ENCODE results near the gene VANGL1.

The VANGL1 gene

GRCh38 chr1:115677565-115677964 lies 35.8 kb downstream of the VANGL1 start:
- WGBS (ENCODE audit: insufficient coverage), result no CpG with 5 or more reads among the region's 1 CpG
- CTCF ChIA-PET, result interaction anchor here (1.5 to 2.0 kb wide), 4 partner anchors 26 to 69 kb away, joined by 4 to 12 read pairs (median 5); no protein-coding TSS in a partner anchor
- peak overlapping the region in 1 of 7 experiments; percentile 34 for H3K4me3 ChIP-seq (ENCODE audit: control insufficient read depth in 1 of 7, extremely low read depth in 1 of 7, insufficient read depth in 4 of 7, low read depth in 2 of 7, low read length in 6 of 7)
- peak; percentile 50 to 64 (median 64) for DNase-seq
- H3K36me3 ChIP-seq (ENCODE audit: control insufficient read depth in 4 of 4, insufficient read depth in 4 of 4, low read length in 3 of 4), result peaks cover 0 to 23% (median 8%) of the 10 kb centered on the region in 4 experiments
- POLR2A ChIA-PET, result no interaction called here
- peak overlapping the region; percentile 66 to 86 for H3K27ac ChIP-seq (ENCODE audit: insufficient read depth in 1 of 2, low read depth in 1 of 2, low read length in 2 of 2, poor library complexity in 1 of 2, severe bottlenecking in 2 of 2)
- no peaks in the 10 kb centered on the region for H3K9me3 ChIP-seq (ENCODE audit: control extremely low read depth in 1 of 5, control insufficient read depth in 4 of 5, insufficient read depth in 2 of 5, low read depth in 1 of 5, low read length in 4 of 5)
- H3K4me1 ChIP-seq (ENCODE audit: control extremely low read depth in 1 of 4, control insufficient read depth in 4 of 4, insufficient read depth in 4 of 4, low read length in 3 of 4), result peaks cover 0 to 15% (median 12%) of the 10 kb centered on the region in 4 experiments
- no peaks in the 10 kb centered on the region for H3K27me3 ChIP-seq (replicated peaks in 2 of 5; ENCODE audit: control insufficient read depth in 4 of 5, insufficient read depth in 5 of 5, low read length in 4 of 5)

GRCh38 chr1:115678141-115678540 lies 36.4 kb downstream of the VANGL1 start:
- WGBS (ENCODE audit: insufficient coverage), result 100% methylated on average over 3 of the region's 5 CpGs
- Histone ChIP-seq H3K36me3 (ENCODE audit: control insufficient read depth in 4 of 4, insufficient read depth in 4 of 4, low read length in 3 of 4) (peaks cover 0 to 28% (median 10%) of the 10 kb centered on the region in 4 experiments), H3K27ac (ENCODE audit: insufficient read depth in 1 of 2, low read depth in 1 of 2, low read length in 2 of 2, poor library complexity in 1 of 2, severe bottlenecking in 2 of 2) (no peak overlapping the region), H3K4me1 (ENCODE audit: control extremely low read depth in 1 of 4, control insufficient read depth in 4 of 4, insufficient read depth in 4 of 4, low read length in 3 of 4) (peaks cover 0 to 15% (median 12%) of the 10 kb centered on the region in 4 experiments), H3K9me3 (ENCODE audit: control extremely low read depth in 1 of 5, control insufficient read depth in 4 of 5, insufficient read depth in 2 of 5, low read depth in 1 of 5, low read length in 4 of 5) (no peaks in the 10 kb centered on the region), H3K4me3 (ENCODE audit: control insufficient read depth in 1 of 7, extremely low read depth in 1 of 7, insufficient read depth in 4 of 7, low read depth in 2 of 7, low read length in 6 of 7) (no peak overlapping the region), H3K27me3 (replicated peaks in 2 of 5; ENCODE audit: control insufficient read depth in 4 of 5, insufficient read depth in 5 of 5, low read length in 4 of 5) (no peaks in the 10 kb centered on the region)
- ChIA-PET POLR2A (no interaction called here), CTCF (interaction anchor here (0.6 to 2.0 kb wide), 5 partner anchors 26 to 72 kb away, joined by 3 to 12 read pairs (median 4); no protein-coding TSS in a partner anchor)
- DNase-seq, result no peak

DNA sequence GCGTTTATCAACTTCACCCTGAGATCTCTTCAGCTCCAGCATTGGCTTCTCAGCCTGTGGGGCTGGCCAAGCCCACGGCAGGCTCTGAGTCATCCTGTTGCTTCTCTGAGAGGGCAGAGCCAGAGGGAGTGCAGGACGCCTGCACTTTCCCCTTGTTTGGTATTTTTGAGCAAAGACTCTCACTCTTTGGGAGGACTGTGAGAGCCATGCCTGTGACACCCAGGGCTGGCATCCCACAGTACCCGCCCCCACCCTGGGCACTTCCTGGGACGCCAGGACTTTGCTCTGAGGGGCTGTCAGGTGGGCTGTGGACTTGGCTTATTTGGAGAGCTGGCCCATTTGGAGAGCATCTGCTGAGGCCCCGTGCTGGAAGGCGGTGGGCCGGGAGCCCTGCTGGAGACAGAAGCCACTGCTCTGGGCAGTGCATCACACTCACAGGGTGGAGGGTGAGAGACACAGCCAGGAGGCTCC lies 37.4 kb downstream of the VANGL1 start:
- Histone ChIP-seq H3K27me3 (replicated peaks in 2 of 5; ENCODE audit: control insufficient read depth in 4 of 5, insufficient read depth in 5 of 5, low read length in 4 of 5) (no peaks in the 10 kb centered on the region), H3K4me3 (ENCODE audit: control insufficient read depth in 1 of 7, extremely low read depth in 1 of 7, insufficient read depth in 4 of 7, low read depth in 2 of 7, low read length in 6 of 7) (no peak overlapping the region), H3K9me3 (ENCODE audit: control extremely low read depth in 1 of 5, control insufficient read depth in 4 of 5, insufficient read depth in 2 of 5, low read depth in 1 of 5, low read length in 4 of 5) (no peaks in the 10 kb centered on the region), H3K4me1 (ENCODE audit: control extremely low read depth in 1 of 4, control insufficient read depth in 4 of 4, insufficient read depth in 4 of 4, low read length in 3 of 4) (peaks cover 0 to 15% (median 12%) of the 10 kb centered on the region in 4 experiments), H3K36me3 (ENCODE audit: control insufficient read depth in 4 of 4, insufficient read depth in 4 of 4, low read length in 3 of 4) (peaks cover 2 to 32% (median 12%) of the 10 kb centered on the region in 4 experiments), H3K27ac (ENCODE audit: insufficient read depth in 1 of 2, low read depth in 1 of 2, low read length in 2 of 2, poor library complexity in 1 of 2, severe bottlenecking in 2 of 2) (peak overlapping the region in 1 of 2 experiments; percentile 1)
- 96% methylated on average over 8 of the region's 8 CpGs for WGBS (ENCODE audit: insufficient coverage)
- ChIA-PET POLR2A (no interaction called here), CTCF (interaction anchor here (1.0 to 2.0 kb wide), 4 partner anchors 11 to 70 kb away, joined by 3 to 12 read pairs (median 5); no protein-coding TSS in a partner anchor)
- DNase-seq, result peak in 1 of 3 donors; percentile 12

DNA sequence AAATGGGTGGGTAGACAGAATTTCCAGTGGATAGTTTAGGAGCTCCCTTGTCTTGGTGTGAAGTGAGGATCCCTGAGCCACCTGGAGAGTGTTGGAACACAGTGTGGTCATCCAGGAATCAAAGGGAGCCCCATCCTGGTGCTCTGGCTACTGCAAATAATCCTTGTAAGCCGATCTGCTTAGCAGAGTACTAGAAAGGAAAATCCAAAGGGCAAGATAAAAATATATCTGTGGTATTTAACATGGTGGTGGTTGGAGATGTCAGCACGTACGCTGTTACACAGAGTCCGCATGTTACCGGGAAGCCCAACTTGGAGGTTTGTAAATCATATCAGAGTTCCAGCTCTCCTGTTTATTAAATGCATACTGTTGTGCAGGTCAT lies 39.0 kb downstream of the VANGL1 start:
- ChIA-PET POLR2A (no interaction called here), CTCF (interaction anchor here (1.0 to 3.6 kb wide), 4 partner anchors 28 to 543 kb away, joined by 3 to 17 read pairs (median 6); no protein-coding TSS in a partner anchor)
- H3K36me3 ChIP-seq (ENCODE audit: control insufficient read depth in 4 of 4, insufficient read depth in 4 of 4, low read length in 3 of 4), result peaks cover 2 to 47% (median 27%) of the 10 kb centered on the region in 4 experiments
- no peaks in the 10 kb centered on the region for H3K27me3 ChIP-seq (replicated peaks in 2 of 5; ENCODE audit: control insufficient read depth in 4 of 5, insufficient read depth in 5 of 5, low read length in 4 of 5)
- whole genome bisulfite sequencing (ENCODE audit: insufficient coverage), result 100% methylated on average over 4 of the region's 5 CpGs
- DNase-seq, result no peak
- H3K4me1 ChIP-seq (ENCODE audit: control extremely low read depth in 1 of 4, control insufficient read depth in 4 of 4, insufficient read depth in 4 of 4, low read length in 3 of 4), result peaks cover 0 to 15% (median 12%) of the 10 kb centered on the region in 4 experiments
- H3K9me3 ChIP-seq (ENCODE audit: control extremely low read depth in 1 of 5, control insufficient read depth in 4 of 5, insufficient read depth in 2 of 5, low read depth in 1 of 5, low read length in 4 of 5), result no peaks in the 10 kb centered on the region
- H3K4me3 ChIP-seq (ENCODE audit: control insufficient read depth in 1 of 7, extremely low read depth in 1 of 7, insufficient read depth in 4 of 7, low read depth in 2 of 7, low read length in 6 of 7), result no peak overlapping the region
- no peak overlapping the region for H3K27ac ChIP-seq (ENCODE audit: insufficient read depth in 1 of 2, low read depth in 1 of 2, low read length in 2 of 2, poor library complexity in 1 of 2, severe bottlenecking in 2 of 2)

- ChIA-PET CTCF (interaction anchor here (0.7 to 3.6 kb wide), 4 partner anchors 11 to 75 kb away, joined by 3 to 17 read pairs (median 6); no protein-coding TSS in a partner anchor), POLR2A (interaction anchor here (0.8 kb wide), 1 partner anchor 75 kb away, joined by 3 read pairs; no protein-coding TSS in a partner anchor)
- H3K36me3 ChIP-seq (ENCODE audit: control insufficient read depth in 4 of 4, insufficient read depth in 4 of 4, low read length in 3 of 4), result peaks cover 2 to 49% (median 31%) of the 10 kb centered on the region in 4 experiments
- H3K4me3 ChIP-seq (ENCODE audit: control insufficient read depth in 1 of 7, extremely low read depth in 1 of 7, insufficient read depth in 4 of 7, low read depth in 2 of 7, low read length in 6 of 7), result no peak overlapping the region
- peaks cover 0 to 2% (median 0%) of the 10 kb centered on the region in 4 experiments for H3K4me1 ChIP-seq (ENCODE audit: control extremely low read depth in 1 of 4, control insufficient read depth in 4 of 4, insufficient read depth in 4 of 4, low read length in 3 of 4)
- WGBS (ENCODE audit: insufficient coverage), result 100% methylated on average over 2 of the region's 4 CpGs
- DNase-seq, result no peak
- no peaks in the 10 kb centered on the region for H3K9me3 ChIP-seq (ENCODE audit: control extremely low read depth in 1 of 5, control insufficient read depth in 4 of 5, insufficient read depth in 2 of 5, low read depth in 1 of 5, low read length in 4 of 5)
- no peaks in the 10 kb centered on the region for H3K27me3 ChIP-seq (replicated peaks in 2 of 5; ENCODE audit: control insufficient read depth in 4 of 5, insufficient read depth in 5 of 5, low read length in 4 of 5)
- H3K27ac ChIP-seq (ENCODE audit: insufficient read depth in 1 of 2, low read depth in 1 of 2, low read length in 2 of 2, poor library complexity in 1 of 2, severe bottlenecking in 2 of 2), result no peak overlapping the region
These were observed 41.0 kb downstream of the VANGL1 start for GRCh38 chr1:115682792-115683191.

DNA sequence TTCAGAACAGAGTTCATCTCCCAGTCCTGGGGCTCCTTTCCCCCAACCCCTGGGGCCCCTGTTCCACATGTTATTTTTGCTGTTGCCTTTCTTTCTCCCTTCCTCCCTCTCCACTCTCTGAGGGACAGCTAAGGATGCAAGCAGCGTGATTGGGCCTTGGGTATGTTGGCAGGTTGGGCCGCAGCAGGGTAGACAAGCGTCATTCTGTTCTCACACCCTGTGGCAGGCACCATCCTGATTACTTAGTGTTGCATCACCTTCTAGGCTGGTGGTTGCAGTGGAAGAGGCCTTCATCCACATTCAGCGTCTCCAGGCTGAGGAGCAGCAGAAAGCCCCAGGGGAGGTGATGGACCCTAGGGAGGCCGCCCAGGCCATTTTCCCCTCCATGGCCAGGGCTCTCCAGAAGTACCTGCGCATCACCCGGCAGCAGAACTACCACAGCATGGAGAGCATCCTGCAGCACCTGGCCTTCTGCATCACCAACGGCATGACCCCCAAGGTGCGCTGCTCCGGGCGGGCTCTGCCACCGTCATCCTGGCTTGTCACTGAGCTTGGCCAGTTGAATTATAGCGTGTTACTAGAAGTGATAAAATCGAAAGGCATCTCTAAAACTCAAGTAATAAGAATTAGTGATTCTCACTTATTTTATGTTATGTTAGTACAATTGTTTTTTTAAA lies 43.4 kb downstream of the VANGL1 start:
- no peak for DNase-seq
- POLR2A ChIA-PET, result no interaction called here

GRCh38 chr1:115687744-115688143 lies 46.0 kb downstream of the VANGL1 start:
- CTCF ChIA-PET, result no interaction called here
- Histone ChIP-seq H3K4me3 (ENCODE audit: control insufficient read depth in 1 of 7, extremely low read depth in 1 of 7, insufficient read depth in 4 of 7, low read depth in 2 of 7, low read length in 6 of 7) (no peak overlapping the region), H3K9me3 (ENCODE audit: control extremely low read depth in 1 of 5, control insufficient read depth in 4 of 5, insufficient read depth in 2 of 5, low read depth in 1 of 5, low read length in 4 of 5) (no peaks in the 10 kb centered on the region), H3K36me3 (ENCODE audit: control insufficient read depth in 4 of 4, insufficient read depth in 4 of 4, low read length in 3 of 4) (peaks cover 9 to 55% (median 48%) of the 10 kb centered on the region in 4 experiments), H3K27ac (ENCODE audit: insufficient read depth in 1 of 2, low read depth in 1 of 2, low read length in 2 of 2, poor library complexity in 1 of 2, severe bottlenecking in 2 of 2) (no peak overlapping the region), H3K4me1 (ENCODE audit: control extremely low read depth in 1 of 4, control insufficient read depth in 4 of 4, insufficient read depth in 4 of 4, low read length in 3 of 4) (no peaks in the 10 kb centered on the region), H3K27me3 (replicated peaks in 2 of 5; ENCODE audit: control insufficient read depth in 4 of 5, insufficient read depth in 5 of 5, low read length in 4 of 5) (no peaks in the 10 kb centered on the region)
- WGBS (ENCODE audit: insufficient coverage), result no CpG with 5 or more reads among the region's 3 CpGs
- no peak for DNase-seq
- POLR2A ChIA-PET, result no interaction called here

More for the DNA sequence above, 43.4 kb downstream of the VANGL1 start:
- peaks cover 2 to 41% (median 30%) of the 10 kb centered on the region in 4 experiments for H3K36me3 ChIP-seq (ENCODE audit: control insufficient read depth in 4 of 4, insufficient read depth in 4 of 4, low read length in 3 of 4)
- H3K9me3 ChIP-seq (ENCODE audit: control extremely low read depth in 1 of 5, control insufficient read depth in 4 of 5, insufficient read depth in 2 of 5, low read depth in 1 of 5, low read length in 4 of 5), result no peaks in the 10 kb centered on the region
- no peaks in the 10 kb centered on the region for H3K4me1 ChIP-seq (ENCODE audit: control extremely low read depth in 1 of 4, control insufficient read depth in 4 of 4, insufficient read depth in 4 of 4, low read length in 3 of 4)
- H3K27me3 ChIP-seq (replicated peaks in 2 of 5; ENCODE audit: control insufficient read depth in 4 of 5, insufficient read depth in 5 of 5, low read length in 4 of 5), result no peaks in the 10 kb centered on the region
- CTCF ChIA-PET, result interaction anchor here (1.2 to 2.0 kb wide), 2 partner anchors 9 to 77 kb away, joined by 3 to 5 read pairs; no protein-coding TSS in a partner anchor
- 96% methylated on average over 7 of the region's 14 CpGs for WGBS (ENCODE audit: insufficient coverage)
- no peak overlapping the region for H3K27ac ChIP-seq (ENCODE audit: insufficient read depth in 1 of 2, low read depth in 1 of 2, low read length in 2 of 2, poor library complexity in 1 of 2, severe bottlenecking in 2 of 2)
- no peak overlapping the region for H3K4me3 ChIP-seq (ENCODE audit: control insufficient read depth in 1 of 7, extremely low read depth in 1 of 7, insufficient read depth in 4 of 7, low read depth in 2 of 7, low read length in 6 of 7)
